PFSK-1 (cell line): Measurements from ENCODE around the gene RAE1.

Source experiments
- POLR2AphosphoS5 ChIP-seq: IDR thresholded peaks from 2 replicates; pipeline ENCODE4 v1.6.1; 2012; ENCODE audit warnings: low read depth, mild to moderate bottlenecking, control low read depth, low read length, moderate library complexity
- SIN3A ChIP-seq: IDR thresholded peaks from 2 replicates; pipeline ENCODE4 v1.6.1; 2012; ENCODE audit warnings: mild to moderate bottlenecking, low read length, moderate library complexity, borderline replicate concordance; ENCODE audit not compliant: insufficient read depth

DNA sequence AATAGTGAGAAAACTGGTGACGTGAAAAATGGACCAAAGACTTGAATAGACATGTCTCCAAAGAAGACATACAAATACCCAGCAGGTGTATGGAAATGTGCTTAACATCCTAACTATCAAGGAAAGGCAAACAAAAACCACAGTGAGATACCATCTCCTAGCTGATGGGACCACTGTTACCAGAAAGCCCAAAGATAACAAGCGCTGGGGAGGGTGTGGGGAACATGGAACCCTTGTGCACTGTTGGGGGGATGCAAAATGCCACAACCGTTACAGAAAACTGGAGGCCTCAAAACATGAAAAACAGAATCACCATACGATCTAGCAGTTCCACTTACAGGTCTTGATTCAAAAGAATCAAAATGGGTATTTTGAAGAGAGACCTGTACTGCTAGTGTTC, 20.3 kb downstream of the RAE1 start:
- TF ChIP-seq POLR2AphosphoS5 = no peak
- TF ChIP-seq SIN3A = no peak
